GM06990 (cell line): ENCODE results near the gene KLK7.

Experiments used
- DNase-seq: peaks from one replicate; pipeline ENCODE4 v3.0.0-alpha.2; 2011; ENCODE audit not compliant: insufficient read length; ENCODE audit errors: extremely low read depth
- H3K27me3 ChIP-seq: replicated peaks from 2 replicates; pipeline ENCODE4 v1.6.0; 2011; ENCODE audit warnings: low read length; ENCODE audit not compliant: control insufficient read depth, insufficient read depth
- H3K36me3 ChIP-seq: 2 replicates; pipeline ENCODE4 v1.5.1; 2011; ENCODE audit warnings: low read length; ENCODE audit not compliant: control insufficient read depth, insufficient read depth
- H3K4me3 ChIP-seq: replicated peaks from 2 replicates; pipeline ENCODE4 v1.5.1; 2011; ENCODE audit warnings: low read depth, mild to moderate bottlenecking, control low read depth, low read length
- CTCF ChIP-seq: IDR thresholded peaks from 2 replicates; pipeline ENCODE4 v1.5.1; 2011; ENCODE audit warnings: low read length, control low read depth, mild to moderate bottlenecking, inconsistent platforms; ENCODE audit not compliant: insufficient read depth, poor library complexity, severe bottlenecking

The KLK7 gene

GRCh38 chr19:50943074-50943828 is 40.5 kb downstream of the KLK7 start:
- DNase-seq, result no peak
- TF ChIP-seq CTCF, result no peak
- no peak overlapping the region for H3K4me3 ChIP-seq

DNA sequence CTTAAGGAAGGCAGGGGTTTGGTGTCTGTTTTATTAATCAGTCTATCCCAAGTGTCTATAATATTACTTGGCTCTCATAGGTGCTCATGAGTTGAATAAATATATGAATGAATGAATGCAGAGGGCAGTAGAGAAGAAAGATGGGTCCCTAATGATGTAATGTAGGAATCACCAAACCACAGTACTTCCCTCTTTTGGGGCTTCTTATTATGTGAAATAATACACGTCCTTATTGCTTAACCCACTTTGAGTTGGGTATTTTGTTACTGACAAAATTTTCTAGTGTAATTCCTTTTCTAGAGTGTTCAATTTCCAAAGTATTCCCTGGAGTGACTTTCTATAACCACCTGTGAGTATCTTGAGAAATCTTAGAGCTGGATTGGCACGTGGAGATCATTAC is 44.1 kb downstream of the KLK7 start:
- no peak for DNase-seq
- H3K36me3 ChIP-seq, result no peaks in the 10 kb centered on the region
- TF ChIP-seq CTCF, result no peak
- no peak overlapping the region for H3K4me3 ChIP-seq
- H3K27me3 ChIP-seq, result no peaks in the 10 kb centered on the region

More at GRCh38 chr19:50943074-50943828, 40.5 kb downstream of the KLK7 start:
- H3K36me3 ChIP-seq, result no peaks in the 10 kb centered on the region
- H3K27me3 ChIP-seq, result no peaks in the 10 kb centered on the region

GRCh38 chr19:50933640-50934039 is 50.1 kb downstream of the KLK7 start:
- H3K27me3 ChIP-seq, result no peaks in the 10 kb centered on the region
- H3K4me3 ChIP-seq, result no peak overlapping the region
- TF ChIP-seq CTCF, result no peak
- DNase-seq, result no peak
- no peaks in the 10 kb centered on the region for H3K36me3 ChIP-seq

DNA sequence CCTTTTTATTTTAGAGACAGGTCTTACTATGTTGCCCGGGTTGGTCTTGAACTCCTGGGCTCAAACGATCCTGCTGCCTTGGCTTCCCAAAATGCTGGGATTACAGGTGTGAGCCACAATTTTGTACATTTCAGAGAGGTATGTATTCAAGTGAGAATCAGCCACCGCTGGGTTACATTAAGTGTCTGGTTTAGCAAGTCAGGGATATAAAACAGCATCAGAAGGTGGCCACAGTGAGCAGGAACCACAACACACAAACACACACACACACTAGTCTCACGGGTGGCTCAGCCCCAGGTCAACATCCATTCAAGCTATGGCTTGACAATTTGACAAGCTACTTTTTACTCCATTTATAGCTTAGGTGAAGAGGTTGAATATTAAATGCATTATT is 51.0 kb downstream of the KLK7 start:
- H3K4me3 ChIP-seq, result no peak overlapping the region
- DNase-seq, result no peak
- H3K27me3 ChIP-seq, result no peaks in the 10 kb centered on the region
- TF ChIP-seq CTCF, result no peak
- H3K36me3 ChIP-seq, result no peaks in the 10 kb centered on the region

DNA sequence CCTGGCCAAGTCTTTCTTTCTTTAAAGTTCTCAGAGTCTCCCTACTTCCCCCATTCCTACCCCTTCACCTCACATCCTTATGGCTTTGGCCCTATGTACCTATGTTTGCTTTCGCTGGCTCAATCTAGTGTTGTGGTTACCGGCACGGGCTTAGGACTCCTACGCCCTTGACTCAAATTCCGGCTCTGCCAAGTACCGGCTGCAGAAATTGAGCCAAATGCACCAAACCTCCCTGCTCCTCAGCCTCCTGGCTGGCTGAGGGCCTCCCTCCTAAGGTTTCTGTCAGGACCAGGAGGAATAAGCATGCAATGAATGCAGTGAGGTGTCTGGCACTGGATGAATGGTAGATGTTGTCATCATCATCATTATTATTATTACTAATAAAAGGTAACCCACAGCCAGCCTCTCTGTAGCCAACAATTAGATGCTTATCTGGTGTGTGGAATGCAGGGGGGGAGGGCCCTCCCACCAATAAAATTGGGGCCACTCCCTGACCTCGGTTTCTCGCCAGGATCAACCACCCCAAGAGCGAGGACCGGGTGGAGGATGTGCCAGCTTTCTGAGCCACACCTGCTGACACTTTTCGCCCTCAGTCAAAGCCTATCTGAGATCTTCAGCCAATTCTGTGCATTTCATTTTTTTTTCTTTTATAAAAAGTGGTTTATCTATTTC is 51.6 kb downstream of the KLK7 start:
- Histone ChIP-seq H3K27me3 (no peaks in the 10 kb centered on the region), H3K36me3 (no peaks in the 10 kb centered on the region), H3K4me3 (no peak overlapping the region)
- no peak for TF ChIP-seq CTCF
- DNase-seq, result no peak
